DLD1 (cell line): ENCODE results near the gene CACNA1H.

Experiments used
- in situ Hi-C: cut with HindIII; loops from 2 replicates; pipeline ENCODE4 v1.10.0; 2017; ENCODE audit warnings: low sequenced_read_pairs

CACNA1H gene

GRCh38 chr16:1169285-1170075 lies 16.6 kb downstream of the CACNA1H start:
- in situ Hi-C loops, result no loop called here

- in situ Hi-C loops, result no loop called here
Observed at GRCh38 chr16:1170076-1170418, 17.1 kb downstream of the CACNA1H start.

GRCh38 chr16:1171001-1171400 lies 18.1 kb downstream of the CACNA1H start:
- in situ Hi-C loops, result no loop called here

GRCh38 chr16:1171854-1172428 lies 19.0 kb downstream of the CACNA1H start:
- in situ Hi-C loops, result no loop called here

GRCh38 chr16:1172651-1173050 lies 19.7 kb downstream of the CACNA1H start:
- in situ Hi-C loops, result no loop called here

- in situ Hi-C loops, result no loop called here
Observed at GRCh38 chr16:1173788-1174451, 21.0 kb downstream of the CACNA1H start.

- in situ Hi-C loops, result no loop called here
Observed at GRCh38 chr16:1174477-1175357, 21.8 kb downstream of the CACNA1H start.

GRCh38 chr16:1175566-1176279 lies 22.8 kb downstream of the CACNA1H start:
- in situ Hi-C loops, result no loop called here

GRCh38 chr16:1176280-1176897 lies 23.5 kb downstream of the CACNA1H start:
- in situ Hi-C loops, result no loop called here

GRCh38 chr16:1177053-1177452 lies 24.1 kb downstream of the CACNA1H start:
- in situ Hi-C loops, result no loop called here

- in situ Hi-C loops, result no loop called here
Observed at GRCh38 chr16:1177750-1178149, 24.8 kb downstream of the CACNA1H start.

- in situ Hi-C loops, result no loop called here
Observed at GRCh38 chr16:1178295-1178910, 25.5 kb downstream of the CACNA1H start.

- in situ Hi-C loops, result loop anchor here (10.0 kb wide), 1 partner anchor 66 kb away; no protein-coding TSS in a partner anchor
Observed at GRCh38 chr16:1180549-1181403, 27.9 kb downstream of the CACNA1H start.

GRCh38 chr16:1181404-1182315 lies 28.8 kb downstream of the CACNA1H start:
- in situ Hi-C loops, result loop anchor here (10.0 kb wide), 1 partner anchor 67 kb away; no protein-coding TSS in a partner anchor

GRCh38 chr16:1182316-1182671 lies 29.4 kb downstream of the CACNA1H start:
- in situ Hi-C loops, result loop anchor here (10.0 kb wide), 1 partner anchor 67 kb away; no protein-coding TSS in a partner anchor

GRCh38 chr16:1182950-1183907 lies 30.3 kb downstream of the CACNA1H start:
- in situ Hi-C loops, result loop anchor here (10.0 kb wide), 1 partner anchor 68 kb away; no protein-coding TSS in a partner anchor
